Stomach (tissue), 4 donors: ENCODE data around the gene REX1BD.

Experiments
- CTCF ChIP-seq, 7 experiments: fragments of 450-650 bp in 4 of 7; fragments of 200-600 bp in 3 of 7; sonication (generic) in 3 of 7; IDR thresholded peaks; one replicate each; pipeline ENCODE4 v1.5.1; 2016 to 2019; ENCODE audit warnings: antibody characterized with exemption in 7 of 7, control low read depth in 2 of 7, mild to moderate bottlenecking in 1 of 7
- POLR2A ChIP-seq, 4 donors: fragments of 450-650 bp; IDR thresholded peaks; one replicate each; pipeline ENCODE4 v1.6.1; 2016; ENCODE audit warnings: antibody characterized with exemption in 4 of 4, control low read depth in 2 of 4, mild to moderate bottlenecking in 1 of 4, moderate library complexity in 1 of 4
- POLR2AphosphoS5 ChIP-seq, 3 donors: sonication (generic); formaldehyde crosslinking; IDR thresholded peaks; one replicate each; pipeline ENCODE4 v1.6.1; 2016; ENCODE audit warnings: antibody characterized with exemption in 3 of 3

- TF ChIP-seq CTCF (IDR thresholded peaks at IDR 0.05) (no peak), POLR2A (IDR thresholded peaks at IDR 0.05) (no peak), POLR2AphosphoS5 (IDR thresholded peaks at IDR 0.05) (no peak)
Observed at GRCh38 chr19:18594824-18595373, 6.3 kb downstream of the REX1BD start.
